Measurements from ENCODE around the gene BOD1L1.

Gene BOD1L1

DNA sequence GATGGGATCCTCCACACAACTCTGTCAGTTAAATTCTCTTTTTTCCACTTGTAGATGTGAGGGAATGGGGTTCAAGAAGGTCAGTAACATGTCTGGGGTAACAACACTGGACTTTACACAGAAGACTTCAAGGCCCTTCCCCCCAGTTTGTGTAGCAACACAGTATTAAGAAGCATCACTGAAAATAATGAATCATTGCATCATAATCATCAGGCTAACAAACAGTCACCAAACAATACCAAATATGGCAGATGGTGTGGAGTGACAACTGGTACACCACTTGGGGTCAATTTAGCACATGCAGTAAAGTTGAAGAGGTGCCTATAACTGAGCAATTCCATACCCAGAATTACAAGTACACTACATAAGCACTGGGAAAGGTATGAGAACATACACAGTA is 38.6 kb downstream of the BOD1L1 start:
- DNase-seq (ENCODE audit: low read depth), result no peak
- TF ChIP-seq, protein P1, sequence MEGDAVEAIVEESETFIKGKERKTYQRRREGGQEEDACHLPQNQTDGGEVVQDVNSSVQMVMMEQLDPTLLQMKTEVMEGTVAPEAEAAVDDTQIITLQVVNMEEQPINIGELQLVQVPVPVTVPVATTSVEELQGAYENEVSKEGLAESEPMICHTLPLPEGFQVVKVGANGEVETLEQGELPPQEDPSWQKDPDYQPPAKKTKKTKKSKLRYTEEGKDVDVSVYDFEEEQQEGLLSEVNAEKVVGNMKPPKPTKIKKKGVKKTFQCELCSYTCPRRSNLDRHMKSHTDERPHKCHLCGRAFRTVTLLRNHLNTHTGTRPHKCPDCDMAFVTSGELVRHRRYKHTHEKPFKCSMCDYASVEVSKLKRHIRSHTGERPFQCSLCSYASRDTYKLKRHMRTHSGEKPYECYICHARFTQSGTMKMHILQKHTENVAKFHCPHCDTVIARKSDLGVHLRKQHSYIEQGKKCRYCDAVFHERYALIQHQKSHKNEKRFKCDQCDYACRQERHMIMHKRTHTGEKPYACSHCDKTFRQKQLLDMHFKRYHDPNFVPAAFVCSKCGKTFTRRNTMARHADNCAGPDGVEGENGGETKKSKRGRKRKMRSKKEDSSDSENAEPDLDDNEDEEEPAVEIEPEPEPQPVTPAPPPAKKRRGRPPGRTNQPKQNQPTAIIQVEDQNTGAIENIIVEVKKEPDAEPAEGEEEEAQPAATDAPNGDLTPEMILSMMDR (conservative IDR thresholded peaks at IDR 0.05; ENCODE audit: low read length), result no peak
- H3K4me3 ChIP-seq (ENCODE audit: low read length), result no peak overlapping the region

DNA sequence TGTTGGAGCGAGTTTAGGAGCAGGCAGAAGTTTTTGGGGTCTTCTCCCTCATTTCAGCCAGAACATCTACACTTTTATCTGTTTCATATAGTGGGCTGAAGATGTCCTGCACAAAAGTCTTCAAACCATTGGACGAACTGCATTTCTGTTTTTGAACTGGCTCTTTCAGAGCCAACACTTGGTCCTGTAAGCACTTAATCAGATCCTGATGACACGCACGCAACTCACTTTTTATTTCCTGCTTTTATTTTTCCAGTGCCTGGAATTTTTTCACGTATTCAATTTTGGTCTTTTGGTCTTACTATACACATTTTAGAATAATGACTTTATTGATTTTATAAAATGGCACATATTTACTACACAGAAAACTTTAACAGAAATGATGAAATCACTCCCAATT is 43.0 kb downstream of the BOD1L1 start:
- TF ChIP-seq, protein P1 (conservative IDR thresholded peaks at IDR 0.05; ENCODE audit: low read length), result no peak
- DNase-seq (ENCODE audit: low read depth), result no peak
- H3K4me3 ChIP-seq (ENCODE audit: low read length), result no peak overlapping the region

DNA sequence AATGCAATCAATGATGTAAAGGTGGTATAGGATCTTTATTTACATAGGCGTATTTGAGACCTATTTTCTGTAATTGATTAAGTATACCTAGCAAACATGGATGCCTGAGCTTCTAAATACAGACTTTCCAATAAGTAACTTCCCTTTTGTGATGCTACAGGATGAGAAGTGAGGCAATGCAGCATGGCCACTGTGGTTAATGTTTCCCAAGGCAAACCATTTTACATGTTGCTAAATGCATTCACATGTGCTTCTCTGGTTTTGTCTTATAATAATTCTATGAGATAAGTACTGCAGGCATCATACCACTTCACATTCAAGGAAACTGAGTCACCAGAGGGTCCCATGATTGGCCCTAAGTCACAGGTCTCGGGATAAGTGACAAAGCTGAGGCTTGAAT is 47.5 kb downstream of the BOD1L1 start:
- no peak overlapping the region for H3K4me3 ChIP-seq (ENCODE audit: low read length)
- no peak for DNase-seq (ENCODE audit: low read depth)
- TF ChIP-seq, protein P1 (conservative IDR thresholded peaks at IDR 0.05; ENCODE audit: low read length), result no peak

DNA sequence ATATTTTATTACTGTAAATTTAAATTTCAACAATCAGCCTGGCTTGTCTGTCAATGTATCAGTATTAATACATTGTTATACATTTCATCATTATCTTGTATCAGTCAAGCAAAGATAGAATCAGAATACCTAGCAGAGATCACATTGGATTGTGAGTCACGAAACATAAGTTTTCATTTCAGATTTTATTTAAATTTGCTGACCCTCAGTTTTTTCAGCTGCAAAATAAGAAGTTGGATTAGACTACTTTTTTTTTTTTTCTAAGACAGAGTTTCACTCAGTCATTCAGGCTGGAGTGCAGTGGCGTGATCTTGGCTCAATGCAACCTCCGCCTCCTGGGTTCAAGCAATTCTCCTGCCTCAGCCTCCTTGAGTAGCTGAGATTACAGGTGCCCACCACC is 49.9 kb downstream of the BOD1L1 start:
- no peak overlapping the region for H3K4me3 ChIP-seq (ENCODE audit: low read length)
- TF ChIP-seq, protein P1 (conservative IDR thresholded peaks at IDR 0.05; ENCODE audit: low read length), result no peak
- DNase-seq (ENCODE audit: low read depth), result no peak

DNA sequence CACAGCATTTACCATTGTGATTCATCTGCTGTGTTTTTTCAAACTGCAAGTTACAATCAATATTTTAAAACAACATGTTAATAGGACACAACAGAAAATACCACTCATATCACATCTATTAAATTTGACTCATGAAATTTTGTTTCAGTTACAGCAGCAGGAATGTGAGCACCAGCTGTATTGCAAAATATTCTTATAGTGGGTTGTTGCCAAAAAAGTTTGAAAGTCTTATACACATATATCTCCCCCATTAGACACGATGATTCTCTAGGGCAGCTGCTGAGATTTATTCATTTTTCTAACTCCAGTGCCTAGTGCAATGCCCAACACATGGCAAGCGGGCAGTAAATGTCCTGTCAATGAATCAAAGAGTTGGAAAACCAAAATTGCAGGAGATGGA is 56.6 kb downstream of the BOD1L1 start:
- peak; percentile 27 for DNase-seq (ENCODE audit: low read depth)
- no peak overlapping the region for H3K4me3 ChIP-seq (ENCODE audit: low read length)
- TF ChIP-seq, protein P1 (conservative IDR thresholded peaks at IDR 0.05; ENCODE audit: low read length), result no peak

DNA sequence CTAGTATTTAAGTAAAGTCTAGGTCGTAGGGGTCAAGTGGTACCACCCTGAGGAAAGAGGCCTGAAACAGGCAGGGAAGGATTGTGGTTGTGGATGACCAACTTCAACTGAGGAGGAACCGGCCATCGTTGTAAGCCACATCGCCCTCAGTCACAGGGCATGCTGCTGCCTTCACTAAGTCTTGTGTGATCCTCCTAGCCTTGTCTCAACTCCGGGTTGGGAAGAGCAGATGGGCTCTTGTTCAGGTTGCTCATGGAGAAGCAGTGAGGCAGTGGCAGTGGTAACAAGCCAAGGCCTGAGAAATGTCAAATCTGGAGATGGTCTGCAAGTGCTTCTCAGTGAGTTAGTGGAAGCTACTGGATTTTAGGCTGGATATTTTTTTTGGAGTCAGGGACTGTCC is 60.4 kb downstream of the BOD1L1 start:
- DNase-seq (ENCODE audit: low read depth), result no peak
- TF ChIP-seq, protein P1 (conservative IDR thresholded peaks at IDR 0.05; ENCODE audit: low read length), result no peak
- H3K4me3 ChIP-seq (ENCODE audit: low read length), result no peak overlapping the region

DNA sequence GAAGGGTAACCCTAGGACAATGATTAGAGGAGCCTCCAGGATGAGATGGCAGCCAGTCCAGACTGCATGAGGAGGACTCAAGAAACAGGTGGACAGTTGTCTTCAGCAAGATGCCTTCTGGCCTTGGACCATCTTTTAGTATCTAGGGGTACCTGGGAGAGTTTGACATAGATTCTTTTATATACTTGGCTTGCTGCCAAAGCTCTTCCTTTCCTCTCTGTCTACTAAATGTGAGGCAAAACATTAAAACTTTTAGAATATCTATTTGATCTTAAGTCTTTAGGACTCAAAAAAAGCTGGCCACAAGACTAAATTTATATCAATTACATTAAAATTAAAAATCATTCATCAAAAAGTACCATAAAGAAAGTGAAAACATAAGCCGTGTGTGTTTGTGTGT is 64.6 kb downstream of the BOD1L1 start:
- H3K4me3 ChIP-seq (ENCODE audit: low read length), result no peak overlapping the region
- no peak for DNase-seq (ENCODE audit: low read depth)
- TF ChIP-seq, protein P1 (conservative IDR thresholded peaks at IDR 0.05; ENCODE audit: low read length), result no peak

Data from AG10803 (cell line).